Vagina (tissue), 2 donors: ENCODE results near the gene RFX7.

Source experiments
- CTCF ChIP-seq, 3 experiments: fragments of 450-650 bp in 2 of 3; fragments of 200-600 bp in 1 of 3; sonication (generic) in 1 of 3; IDR thresholded peaks; one replicate each; pipeline ENCODE4 v1.5.1; 2017 to 2019; ENCODE audit warnings: antibody characterized with exemption in 3 of 3, mild to moderate bottlenecking in 2 of 3, moderate library complexity in 2 of 3
- POLR2A ChIP-seq, 2 donors: fragments of 450-650 bp; IDR thresholded peaks; one replicate each; pipeline ENCODE4 v1.6.1; 2017; ENCODE audit warnings: antibody characterized with exemption in 2 of 2, mild to moderate bottlenecking in 2 of 2, moderate library complexity in 2 of 2

- TF ChIP-seq POLR2A (IDR thresholded peaks at IDR 0.05), result no peak
- TF ChIP-seq CTCF (IDR thresholded peaks at IDR 0.05), result no peak
Measured at GRCh38 chr15:56042031-56042430, 201.6 kb downstream of the RFX7 start.
